HG03045 (cell line): ENCODE measurements around the gene NPC1L1.

Experiments
- ATAC-seq: cut with Tn5 transposase; IDR thresholded peaks from one replicate; pipeline ENCODE4 v1.9.1; 2021; ENCODE audit warnings: mild to moderate bottlenecking, moderate library complexity; ENCODE audit not compliant: unreplicated experiment

Gene NPC1L1

GRCh38 chr7:44537442-44537841, 3.7 kb downstream of the NPC1L1 start:
- no peak for ATAC-seq

- no peak for ATAC-seq
Observed at GRCh38 chr7:44536090-44536489, 5.0 kb downstream of the NPC1L1 start.

GRCh38 chr7:44535348-44536064, 5.6 kb downstream of the NPC1L1 start:
- ATAC-seq = no peak

- no peak for ATAC-seq
Observed at GRCh38 chr7:44534501-44534900, 6.6 kb downstream of the NPC1L1 start.

- no peak for ATAC-seq
Observed at GRCh38 chr7:44534087-44534486, 7.0 kb downstream of the NPC1L1 start.

GRCh38 chr7:44533301-44534055, 7.7 kb downstream of the NPC1L1 start:
- no peak for ATAC-seq

GRCh38 chr7:44531421-44532380, 9.4 kb downstream of the NPC1L1 start:
- no peak for ATAC-seq

GRCh38 chr7:44530990-44531389, 10.1 kb downstream of the NPC1L1 start:
- no peak for ATAC-seq

GRCh38 chr7:44524811-44525388, 16.2 kb downstream of the NPC1L1 start:
- no peak for ATAC-seq

GRCh38 chr7:44522315-44522714, 18.8 kb downstream of the NPC1L1 start:
- ATAC-seq = no peak

GRCh38 chr7:44521347-44522095, 19.6 kb downstream of the NPC1L1 start:
- no peak for ATAC-seq

- no peak for ATAC-seq
Observed at GRCh38 chr7:44520574-44520973, 20.6 kb downstream of the NPC1L1 start.

GRCh38 chr7:44519546-44519945, 21.6 kb downstream of the NPC1L1 start:
- no peak for ATAC-seq

- ATAC-seq = no peak
Observed at GRCh38 chr7:44518761-44519160, 22.4 kb downstream of the NPC1L1 start.

GRCh38 chr7:44517175-44517574, 24.0 kb downstream of the NPC1L1 start:
- ATAC-seq = no peak

GRCh38 chr7:44515590-44516268, 25.4 kb downstream of the NPC1L1 start:
- no peak for ATAC-seq

- no peak for ATAC-seq
Observed at GRCh38 chr7:44512736-44513135, 28.4 kb downstream of the NPC1L1 start.

GRCh38 chr7:44511863-44512468, 29.2 kb downstream of the NPC1L1 start:
- no peak for ATAC-seq

- no peak for ATAC-seq
Observed at GRCh38 chr7:44511236-44511635, 29.9 kb downstream of the NPC1L1 start.
